Endothelial cell of hepatic sinusoid (primary cell): Measurements from ENCODE around the gene BTBD1.

Experiments used
- in situ Hi-C: cut with HindIII; loops from 2 replicates; pipeline ENCODE4 v1.10.0; 2017; ENCODE audit warnings: low sequenced_read_pairs

The BTBD1 gene

DNA sequence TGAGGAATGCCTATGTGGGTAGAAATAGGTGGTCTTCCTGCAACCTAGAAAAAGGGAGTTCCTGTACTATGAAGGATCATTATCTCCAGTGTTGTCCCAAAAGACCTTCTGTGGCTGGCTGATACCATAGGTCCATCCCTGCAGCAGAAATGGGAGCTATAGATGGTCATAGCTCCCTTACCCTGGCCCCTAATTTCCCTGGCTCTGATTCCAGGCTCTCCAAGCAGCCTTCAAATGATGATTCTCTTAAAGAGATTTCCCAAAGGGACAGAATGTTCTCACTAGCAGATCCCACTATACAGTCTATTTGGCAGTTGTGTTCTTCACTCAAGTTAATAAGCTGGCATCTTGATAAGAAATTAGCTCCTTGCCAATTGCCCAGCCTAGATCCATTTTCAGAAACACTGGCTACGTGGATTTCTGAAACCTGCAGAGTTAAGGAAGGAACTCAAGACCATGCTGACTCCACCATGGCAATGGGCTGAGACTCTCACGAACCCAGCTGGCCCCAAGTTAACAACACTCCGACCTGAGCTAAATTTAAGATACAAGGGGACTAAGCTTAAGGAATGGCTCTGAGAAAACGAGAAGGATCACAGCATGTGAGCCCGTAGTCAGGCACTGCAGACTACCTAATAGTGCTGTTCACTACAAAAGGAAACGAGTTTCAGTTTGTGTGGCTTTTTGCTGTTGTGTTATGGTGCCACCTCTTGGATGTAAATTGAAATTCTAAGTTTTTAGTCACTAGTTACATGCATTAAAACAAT is 67.0 kb downstream of the BTBD1 start:
- in situ Hi-C loops, result loop anchor here (5.0 kb wide), 2 partner anchors 48 to 188 kb away; partner anchors contain the start of gene HOMER2

DNA sequence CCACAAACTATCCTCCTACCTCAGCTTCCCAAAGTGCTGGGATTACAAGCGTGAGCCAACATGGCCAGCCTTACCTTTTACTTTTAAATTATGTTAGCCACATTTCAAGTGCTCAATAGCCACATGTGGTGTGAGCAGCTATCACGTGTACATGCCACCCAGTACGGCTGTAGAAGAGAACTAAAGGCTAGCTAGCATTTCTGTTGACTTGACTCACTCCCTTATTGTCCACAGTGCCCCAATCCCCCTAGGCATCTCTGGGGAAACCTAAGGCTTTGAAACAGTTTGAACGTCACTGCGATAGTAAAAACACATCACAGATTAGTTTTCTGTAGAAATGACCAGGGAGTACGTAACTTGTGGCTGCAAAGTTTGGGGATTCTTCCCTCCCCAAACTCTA is 67.6 kb downstream of the BTBD1 start:
- in situ Hi-C loops, result no loop called here

DNA sequence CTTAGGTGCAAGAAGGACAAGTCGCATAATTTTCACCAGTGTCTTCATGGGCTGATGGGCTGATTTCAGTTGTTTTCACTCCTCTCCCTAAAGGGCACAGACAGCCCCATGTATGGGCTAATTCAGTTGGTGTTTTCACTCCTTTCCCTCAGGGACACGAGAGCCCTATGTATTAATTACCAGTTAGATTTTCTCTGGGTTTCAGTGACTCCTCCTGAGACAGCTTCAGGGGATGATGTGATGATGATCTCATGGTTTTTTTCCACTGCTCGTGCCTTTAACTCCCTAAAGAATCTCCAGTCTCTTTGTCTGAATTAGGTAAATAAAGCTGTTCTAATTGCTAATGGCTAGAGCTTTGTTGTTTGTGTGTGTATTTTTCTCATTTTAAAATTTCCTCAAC is 71.1 kb downstream of the BTBD1 start:
- in situ Hi-C loops, result no loop called here

DNA sequence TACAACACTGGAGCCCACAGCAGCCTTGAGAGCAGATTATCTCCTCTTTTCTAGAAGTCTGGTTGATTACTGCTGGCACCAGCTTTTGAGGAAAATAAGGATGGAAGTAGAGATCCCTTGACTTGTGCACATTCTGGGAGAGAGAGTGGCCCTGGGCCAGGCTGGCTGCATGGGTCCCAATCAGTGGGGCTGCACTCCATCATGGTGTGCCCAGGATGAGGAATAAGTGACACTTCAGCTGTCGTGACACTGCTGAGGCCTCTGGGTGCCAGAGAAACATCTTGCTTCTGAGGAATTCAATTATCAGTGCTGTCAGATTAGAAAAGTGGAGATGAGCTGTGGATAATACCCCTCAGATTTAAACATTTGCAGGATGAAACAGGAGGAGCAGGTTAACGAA is 72.0 kb downstream of the BTBD1 start:
- in situ Hi-C loops, result no loop called here

DNA sequence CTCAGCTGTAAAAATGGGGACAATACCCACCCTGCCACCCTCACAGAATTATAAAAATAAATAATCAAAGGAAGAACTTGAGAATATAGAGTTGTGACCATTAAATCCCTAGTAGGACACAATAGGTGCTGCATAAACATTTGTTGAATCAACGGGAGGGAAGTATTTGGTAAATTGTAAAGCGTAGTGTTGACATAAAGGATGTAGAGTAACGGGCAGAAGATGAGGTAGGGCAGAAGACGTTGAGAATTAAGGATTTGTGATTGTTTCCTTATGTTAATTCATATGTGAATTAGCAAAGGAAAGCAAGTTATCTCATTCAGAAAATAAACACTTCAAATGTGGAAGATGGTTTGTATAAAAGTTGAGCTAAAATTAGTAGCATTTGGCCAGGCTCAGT is 73.9 kb downstream of the BTBD1 start:
- in situ Hi-C loops, result no loop called here

DNA sequence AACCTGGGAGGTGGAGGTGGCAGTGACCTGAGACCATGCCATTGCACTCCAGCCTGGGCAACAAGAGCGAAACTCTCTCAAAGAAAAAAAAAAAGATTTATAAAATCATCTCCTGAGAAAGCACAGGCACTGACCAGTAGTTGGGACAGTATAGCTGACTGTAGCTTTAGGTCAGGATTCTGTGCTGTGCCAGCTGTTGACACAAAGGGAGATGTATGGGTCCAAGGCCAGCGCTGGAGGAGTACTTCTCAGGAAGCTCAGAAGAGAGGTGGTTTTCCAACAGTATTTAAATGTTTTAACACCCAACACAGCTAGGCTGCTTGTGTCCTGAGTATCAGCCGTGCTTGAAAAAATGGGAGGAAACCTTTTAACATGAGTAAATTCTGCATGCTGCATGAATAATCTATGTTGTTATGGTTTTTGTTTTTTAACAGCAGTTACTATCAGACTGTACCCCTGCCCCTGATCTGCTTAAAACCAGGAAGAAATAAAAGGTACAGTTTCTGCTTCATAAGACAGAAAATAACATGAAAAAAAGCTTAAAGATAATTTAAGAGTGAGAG is 74.5 kb downstream of the BTBD1 start:
- in situ Hi-C loops, result no loop called here

DNA sequence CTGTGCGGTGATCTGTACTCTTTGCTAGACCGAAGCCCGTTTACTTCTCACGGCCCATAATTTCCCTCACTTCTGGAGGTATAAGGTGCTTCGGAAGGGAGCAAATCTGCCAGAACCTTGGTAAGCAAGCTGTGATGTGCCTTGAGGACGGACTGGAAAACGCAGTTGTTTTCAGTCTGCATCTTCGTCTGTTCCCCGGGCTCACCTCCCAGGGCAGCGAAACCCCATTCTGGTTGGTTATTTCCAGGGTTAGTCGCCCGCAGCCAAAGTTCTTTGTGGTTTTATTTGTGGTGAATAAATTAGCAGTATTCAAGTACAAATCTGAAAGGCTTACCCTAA is 80.6 kb downstream of the BTBD1 start:
- in situ Hi-C loops, result loop anchor here (5.0 kb wide), 2 partner anchors 74 to 139 kb away; no protein-coding TSS in a partner anchor

DNA sequence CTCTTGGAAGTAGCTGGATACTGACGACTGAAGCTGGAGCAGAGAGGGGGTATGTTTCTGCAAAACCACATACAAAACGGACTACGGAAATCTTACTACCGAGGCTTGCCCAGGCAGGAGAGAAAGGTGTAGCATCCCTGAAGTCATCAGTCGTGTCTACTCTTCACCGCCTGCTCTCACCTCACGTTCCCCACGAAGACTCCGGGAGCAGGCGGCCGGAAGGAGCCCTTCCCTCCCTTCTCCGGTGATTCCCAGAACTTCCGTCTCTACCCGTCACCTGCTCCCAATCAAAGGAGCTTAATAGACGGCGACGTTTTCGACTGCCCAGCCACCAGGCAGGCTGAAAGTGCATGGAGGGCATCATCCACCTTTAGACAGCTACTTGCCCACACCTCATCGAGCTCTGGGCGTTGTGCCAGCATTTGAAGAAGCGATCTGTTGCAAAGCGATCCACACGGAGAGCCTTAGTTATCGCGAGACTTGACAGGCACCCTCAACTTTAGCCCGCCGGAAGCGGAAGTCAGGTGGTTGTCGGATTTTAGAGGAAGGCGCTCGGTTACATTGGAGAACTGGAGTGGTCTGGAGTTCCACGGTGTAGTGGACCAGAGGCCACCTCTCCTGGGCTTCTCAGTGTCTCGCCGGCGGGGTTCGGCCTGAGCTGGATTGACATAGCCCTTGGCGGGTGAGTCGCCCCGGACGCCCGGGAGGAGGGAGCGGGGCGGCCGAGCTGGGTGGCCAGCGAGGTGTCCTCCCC is 81.2 kb downstream of the BTBD1 start, which contains the start of gene RAMAC:
TSS of gene RAMAC (plus strand) at position 523 of the 754 bp plus-strand sequence. CDS start 2,809 bp downstream, outside the sequence.
- in situ Hi-C loops, result loop anchor here (5.0 kb wide), 2 partner anchors 74 to 139 kb away; no protein-coding TSS in a partner anchor

DNA sequence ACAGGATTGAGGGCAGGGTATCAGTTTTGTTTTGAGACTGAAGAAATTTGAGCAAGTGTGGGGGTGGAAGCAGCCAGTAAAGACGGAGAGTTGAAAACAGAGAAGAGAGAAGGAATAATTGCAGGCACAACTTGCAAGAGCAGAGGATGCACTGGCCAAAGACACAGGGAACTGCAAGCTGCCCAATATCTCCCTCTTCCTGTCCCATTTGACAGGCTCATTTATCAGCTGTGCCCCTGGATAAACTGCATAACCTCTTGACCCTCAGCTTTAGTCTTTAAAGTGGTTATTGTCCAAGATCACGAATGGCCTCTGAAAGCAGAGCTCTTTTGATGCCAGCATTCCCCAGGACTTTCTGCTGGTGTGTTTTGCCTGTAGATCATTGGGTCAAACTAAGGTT is 86.1 kb downstream of the BTBD1 start:
- in situ Hi-C loops, result no loop called here

DNA sequence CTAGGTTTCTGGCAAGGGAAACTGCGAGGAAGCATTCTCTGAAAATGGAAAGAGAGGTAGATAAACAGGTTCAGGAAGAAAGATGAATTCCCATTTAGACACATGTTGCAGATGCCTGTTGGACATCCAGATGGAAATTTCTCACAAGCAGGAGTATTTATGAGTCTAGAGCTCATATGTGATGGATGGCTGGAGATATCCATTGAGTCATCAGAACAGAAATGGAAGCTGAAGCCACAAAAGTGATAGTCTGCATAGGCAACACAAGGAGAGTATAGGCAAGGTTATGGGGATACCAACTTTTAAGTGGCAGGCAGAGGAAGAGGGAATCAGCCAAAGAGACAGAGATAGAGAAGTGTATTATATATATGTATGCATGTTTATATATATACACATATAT is 87.3 kb downstream of the BTBD1 start:
- in situ Hi-C loops, result no loop called here

DNA sequence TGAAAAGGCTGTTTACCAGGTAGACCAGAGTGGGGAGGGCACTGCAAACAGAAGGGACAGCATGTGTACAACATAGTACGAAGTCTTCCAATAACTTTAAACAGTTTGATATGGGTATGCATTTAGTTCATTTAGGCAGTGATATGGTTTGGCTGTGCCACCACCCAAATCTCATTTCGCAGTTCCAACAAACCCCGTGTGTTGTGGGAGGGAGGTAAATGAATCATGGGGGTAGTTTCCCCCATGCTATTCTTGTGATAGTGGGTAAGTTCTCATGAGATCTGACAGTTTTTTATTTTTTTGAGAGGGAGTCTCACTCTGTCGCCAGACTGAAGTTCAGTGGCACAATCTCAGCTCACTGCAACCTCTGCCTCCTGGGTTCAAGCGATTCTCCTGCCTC is 88.6 kb downstream of the BTBD1 start:
- in situ Hi-C loops, result no loop called here

DNA sequence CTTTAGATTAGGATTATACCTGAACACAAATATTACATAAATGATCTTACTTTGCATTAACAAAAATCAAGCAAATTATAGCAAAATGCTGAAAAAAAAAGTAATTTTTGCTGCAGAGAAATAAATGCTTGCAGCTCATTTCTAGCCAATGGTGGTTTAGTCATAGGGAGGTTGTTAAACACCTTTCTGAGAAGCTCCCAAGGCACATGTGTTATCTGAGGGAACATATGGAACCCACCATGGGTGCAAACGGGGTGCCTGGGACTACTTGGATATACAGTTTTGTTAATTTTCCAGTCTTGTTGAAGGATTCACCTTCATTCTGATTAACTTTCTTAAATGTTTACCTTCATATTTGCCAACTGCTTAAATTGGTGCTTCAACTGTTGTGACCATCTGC is 90.0 kb downstream of the BTBD1 start:
- in situ Hi-C loops, result no loop called here

DNA sequence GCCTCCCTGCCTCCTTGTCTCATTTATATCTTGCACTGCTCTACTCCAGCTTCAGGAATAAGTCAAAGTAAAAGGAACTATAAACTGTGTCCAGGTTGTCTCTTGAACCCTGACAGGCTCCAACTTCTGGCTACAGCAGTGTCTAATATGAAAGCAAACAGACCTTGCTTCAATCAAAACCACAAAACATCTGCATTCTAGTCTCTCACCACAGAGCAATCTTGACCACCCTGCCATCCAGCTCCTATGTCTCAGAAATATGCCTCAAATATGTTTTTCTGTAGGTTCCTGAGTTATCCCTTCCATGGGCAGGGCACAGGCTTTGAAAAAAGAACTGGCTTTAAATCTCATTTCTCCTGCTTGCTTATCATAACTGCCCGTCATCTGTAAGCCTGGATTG is 94.1 kb downstream of the BTBD1 start:
- in situ Hi-C loops, result no loop called here

DNA sequence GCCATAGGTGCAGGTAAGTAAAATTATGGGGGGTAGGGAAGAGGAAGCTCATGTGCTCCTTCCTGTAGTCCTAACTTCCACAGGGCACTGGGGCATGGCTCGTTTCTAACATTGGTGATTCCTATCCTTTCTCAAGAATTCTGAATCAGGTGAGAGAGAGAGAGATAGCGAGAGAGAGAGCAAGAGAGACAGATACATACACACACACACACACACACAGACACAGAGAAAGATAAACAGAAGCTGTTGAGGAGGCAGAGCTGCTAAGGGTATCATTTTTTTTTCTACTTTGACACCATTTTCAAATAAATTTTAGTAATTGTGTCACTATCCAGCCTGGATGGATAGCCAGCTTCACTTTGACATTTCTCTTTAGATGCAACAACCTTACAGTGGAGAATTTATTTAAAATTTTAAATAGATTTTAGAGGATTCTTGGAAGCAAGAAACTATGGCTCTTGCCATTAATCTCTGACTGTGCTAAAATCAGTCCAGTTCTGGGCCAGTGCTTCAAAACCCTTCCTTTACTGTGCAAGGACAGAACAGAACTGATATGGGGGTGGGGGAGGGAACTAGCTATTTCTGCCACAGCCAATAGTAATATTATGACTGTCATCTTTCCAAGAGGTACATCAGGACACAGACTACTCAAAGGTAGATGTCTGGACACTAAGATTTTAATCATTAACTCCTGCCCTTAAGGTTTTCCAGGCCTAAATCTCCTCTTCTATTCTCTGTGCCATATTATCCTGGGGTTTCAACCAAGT is 95.7 kb downstream of the BTBD1 start:
- in situ Hi-C loops, result no loop called here

DNA sequence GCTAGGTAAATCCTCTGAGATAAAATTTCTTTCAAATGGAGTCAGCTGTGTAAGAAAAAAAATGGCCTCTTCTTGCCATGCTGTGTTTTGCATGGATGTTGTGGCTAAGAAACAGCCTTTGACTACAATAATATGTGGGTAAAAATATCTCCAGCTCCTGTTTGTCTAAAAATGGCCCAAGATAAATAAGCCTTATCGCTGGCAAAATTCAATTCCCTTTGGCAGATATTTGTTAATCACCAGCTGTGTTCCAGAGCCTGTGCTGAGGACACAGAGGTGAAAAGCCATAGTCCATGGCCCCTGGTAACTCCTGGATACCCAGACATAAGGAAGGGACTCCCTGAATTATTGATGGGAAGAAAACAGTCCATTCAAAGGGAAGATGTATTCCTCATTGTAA is 96.4 kb downstream of the BTBD1 start:
- in situ Hi-C loops, result no loop called here

DNA sequence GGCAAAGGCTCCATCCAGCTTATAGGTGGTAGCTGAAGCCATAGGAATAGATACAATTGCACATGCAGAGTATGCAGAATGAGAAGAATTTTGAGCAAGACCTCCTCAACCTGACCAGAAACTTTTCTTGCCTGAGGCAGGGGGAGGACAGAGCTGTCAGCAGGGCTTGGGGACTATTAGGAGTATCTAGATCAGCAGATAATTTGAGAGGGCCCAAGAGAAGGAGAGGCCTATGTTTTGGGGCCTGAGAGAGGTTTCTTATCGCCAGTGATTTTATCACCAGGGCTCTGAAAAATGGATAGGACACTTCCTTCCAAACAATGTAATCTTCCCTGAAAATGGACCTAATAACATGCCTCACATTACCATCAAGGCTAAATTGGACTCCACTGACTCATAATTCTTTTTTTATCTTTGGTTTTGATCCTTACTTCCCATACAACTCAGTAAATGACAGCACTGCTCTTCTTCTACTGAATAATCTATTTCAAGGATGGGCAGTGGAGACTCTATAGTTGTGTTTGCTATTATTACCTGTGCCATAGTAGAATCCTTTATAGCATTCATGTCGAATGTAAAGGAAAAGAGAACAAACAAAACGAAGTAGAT is 96.9 kb downstream of the BTBD1 start:
- in situ Hi-C loops, result no loop called here

DNA sequence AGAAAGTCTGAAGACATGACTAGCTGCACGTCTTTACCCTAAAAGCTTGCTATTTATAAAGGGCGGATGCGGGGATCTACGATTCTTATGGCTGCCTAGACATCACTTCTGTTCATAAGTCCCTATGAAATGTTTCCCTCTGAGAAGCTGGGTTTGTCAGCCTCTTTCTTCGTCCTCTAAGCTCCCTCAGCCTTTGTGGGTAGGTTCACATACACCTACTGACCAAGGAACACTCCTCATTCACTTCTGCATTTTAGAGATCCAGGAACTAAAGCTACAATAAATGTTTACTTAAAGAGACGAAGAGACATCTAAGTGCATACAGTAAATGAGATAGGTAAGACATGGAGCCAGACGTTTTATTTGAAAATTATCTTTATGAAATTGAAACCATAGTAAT is 97.7 kb downstream of the BTBD1 start:
- in situ Hi-C loops, result no loop called here

DNA sequence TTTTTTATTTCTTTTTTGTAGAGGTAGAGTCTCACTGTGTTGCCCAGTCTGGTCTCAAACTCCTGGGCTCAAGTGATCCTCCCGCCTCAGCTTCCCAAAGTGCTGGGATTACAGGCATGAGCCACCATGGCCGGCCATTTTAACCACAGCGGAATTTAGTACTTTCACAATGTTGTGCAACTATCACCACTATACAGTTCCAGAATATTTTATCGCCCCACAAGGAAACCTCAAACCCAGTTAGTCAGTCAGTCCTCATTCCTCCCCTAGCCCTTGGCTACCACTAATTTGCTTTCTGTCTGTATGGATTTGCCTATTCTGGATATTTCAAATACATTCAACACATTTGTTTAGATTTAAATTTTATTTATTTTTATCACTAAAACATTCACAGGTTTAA is 99.0 kb downstream of the BTBD1 start:
- in situ Hi-C loops, result no loop called here

DNA sequence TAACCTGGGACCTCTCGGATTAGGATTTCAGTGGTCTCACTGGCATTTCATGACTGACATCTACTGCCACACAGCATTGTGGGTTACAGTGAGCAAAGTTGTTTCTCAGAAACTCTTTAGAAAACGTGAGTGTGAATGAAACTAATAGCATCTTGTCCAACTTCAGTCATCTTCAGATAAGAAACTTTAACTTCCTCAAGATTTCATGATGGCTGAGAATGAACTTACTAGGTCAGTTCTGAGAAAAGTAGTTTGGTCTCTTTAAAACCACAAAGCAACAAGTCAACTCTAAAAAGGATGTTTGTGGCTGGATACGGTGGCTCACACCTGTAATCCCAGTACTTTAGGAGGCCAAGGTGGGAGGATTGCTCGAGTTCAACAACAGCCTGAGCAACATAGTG is 100.4 kb downstream of the BTBD1 start:
- in situ Hi-C loops, result no loop called here
